Measurements from ENCODE around the gene ENKD1.

The ENKD1 gene

GRCh38 chr16:67655363-67655762 is 11.2 kb downstream of the ENKD1 start:
- Histone ChIP-seq H3K9me3 (ENCODE audit: control insufficient read depth, low read length) (no peaks in the 10 kb centered on the region), H3K27ac (ENCODE audit: low read depth, low read length, severe bottlenecking) (no peak overlapping the region), H3K36me3 (ENCODE audit: control insufficient read depth, insufficient read depth, low read length) (peaks cover 14% of the 10 kb centered on the region), H3K4me1 (ENCODE audit: control insufficient read depth, insufficient read depth, low read length, poor library complexity, severe bottlenecking) (no peaks in the 10 kb centered on the region), H3K4me3 (ENCODE audit: extremely low read depth, insufficient read depth, low read length, poor library complexity, severe bottlenecking) (no peak overlapping the region)
- WGBS, 2 experiments (ENCODE audit: insufficient coverage in 2 of 2) = 85 to 90% methylated on average over 4 of the region's 4 CpGs

- Histone ChIP-seq H3K4me1 (ENCODE audit: control insufficient read depth, insufficient read depth, low read length, poor library complexity, severe bottlenecking) (no peaks in the 10 kb centered on the region), H3K27ac (ENCODE audit: low read depth, low read length, severe bottlenecking) (no peak overlapping the region), H3K36me3 (ENCODE audit: control insufficient read depth, insufficient read depth, low read length) (peaks cover 14% of the 10 kb centered on the region), H3K4me3 (ENCODE audit: extremely low read depth, insufficient read depth, low read length, poor library complexity, severe bottlenecking) (no peak overlapping the region), H3K9me3 (ENCODE audit: control insufficient read depth, low read length) (no peaks in the 10 kb centered on the region)
- WGBS, 2 experiments (ENCODE audit: insufficient coverage in 2 of 2) = 91 to 93% methylated on average over 28 to 30 of the region's 30 CpGs
Measured at GRCh38 chr16:67654403-67654911, 12.1 kb downstream of the ENKD1 start.

DNA sequence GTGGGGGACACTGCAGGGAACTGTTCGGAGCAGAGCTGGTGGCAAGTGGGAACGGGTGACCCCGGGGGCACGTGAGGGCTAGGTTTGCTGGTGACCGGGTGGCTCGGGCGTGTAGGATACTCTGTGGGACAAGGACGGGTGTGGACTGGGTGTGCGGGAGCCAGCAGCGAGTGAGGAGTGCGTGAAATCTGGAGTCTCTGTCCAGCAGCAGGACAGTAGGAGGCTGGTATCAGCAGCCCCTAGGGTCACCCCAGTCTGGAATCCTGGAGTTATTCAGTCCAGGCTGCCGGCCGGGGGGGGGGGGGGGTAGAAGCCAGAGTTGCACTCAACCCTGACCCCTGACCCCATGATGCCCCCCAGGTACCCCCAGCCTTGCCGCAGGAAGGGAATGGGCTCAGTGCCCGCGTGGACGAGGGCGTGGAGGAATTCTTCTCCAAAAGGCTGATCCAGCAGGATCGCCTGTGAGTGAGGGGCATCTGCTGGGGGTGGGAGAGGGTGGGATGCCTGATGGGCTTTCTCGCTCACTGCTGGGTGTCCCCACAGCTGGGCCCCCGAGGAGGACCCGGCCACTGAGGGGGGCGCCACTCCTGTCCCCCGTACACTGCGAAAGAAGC is 12.7 kb downstream of the ENKD1 start:
- WGBS, 2 experiments (ENCODE audit: insufficient coverage in 2 of 2) = 42 to 54% methylated on average over 11 to 18 of the region's 25 CpGs
- H3K4me1 ChIP-seq (ENCODE audit: control insufficient read depth, insufficient read depth, low read length, poor library complexity, severe bottlenecking) = no peaks in the 10 kb centered on the region
- H3K36me3 ChIP-seq (ENCODE audit: control insufficient read depth, insufficient read depth, low read length) = peaks cover 12% of the 10 kb centered on the region
- no peaks in the 10 kb centered on the region for H3K9me3 ChIP-seq (ENCODE audit: control insufficient read depth, low read length)
- H3K4me3 ChIP-seq (ENCODE audit: extremely low read depth, insufficient read depth, low read length, poor library complexity, severe bottlenecking) = peak overlapping the region; percentile 52
- H3K27ac ChIP-seq (ENCODE audit: low read depth, low read length, severe bottlenecking) = no peak overlapping the region

DNA sequence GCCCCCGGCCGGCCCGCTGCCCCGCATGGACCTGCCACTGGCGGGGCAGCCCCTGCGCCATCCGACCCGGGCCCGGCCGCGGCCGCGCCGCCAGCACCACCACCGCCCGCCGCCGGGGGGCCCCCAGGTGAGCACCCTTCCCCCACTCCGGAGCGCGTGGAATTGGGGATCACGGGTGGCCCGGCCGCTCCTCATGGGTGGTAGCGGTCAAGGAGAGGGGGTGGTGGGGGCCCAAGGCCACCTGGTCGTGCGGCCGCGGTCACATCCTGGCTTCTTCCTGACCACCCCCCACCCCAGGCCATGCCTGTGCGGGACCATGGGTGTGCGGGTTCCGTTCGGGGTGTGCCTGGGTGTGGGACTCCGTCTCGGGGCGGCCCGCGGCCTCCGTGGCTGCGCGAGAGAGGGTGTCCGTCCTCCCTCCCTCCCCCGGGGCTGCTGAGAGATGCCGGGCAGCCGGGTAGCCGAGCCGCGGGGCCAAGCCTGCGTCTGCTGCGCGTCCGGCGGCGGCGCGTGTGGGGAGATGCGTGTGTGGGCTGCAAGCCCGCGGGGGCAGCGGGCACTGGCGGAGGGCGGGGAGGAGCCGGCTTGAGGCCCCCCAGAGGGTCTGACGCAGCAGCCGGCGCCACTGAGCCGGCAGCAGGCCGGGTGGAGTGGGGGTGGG is 13.3 kb downstream of the ENKD1 start:
- Histone ChIP-seq H3K27ac (ENCODE audit: low read depth, low read length, severe bottlenecking) (no peak overlapping the region), H3K4me3 (ENCODE audit: extremely low read depth, insufficient read depth, low read length, poor library complexity, severe bottlenecking) (peak overlapping the region; percentile 52), H3K9me3 (ENCODE audit: control insufficient read depth, low read length) (no peaks in the 10 kb centered on the region), H3K4me1 (ENCODE audit: control insufficient read depth, insufficient read depth, low read length, poor library complexity, severe bottlenecking) (no peaks in the 10 kb centered on the region), H3K36me3 (ENCODE audit: control insufficient read depth, insufficient read depth, low read length) (peaks cover 6% of the 10 kb centered on the region)
- WGBS, 2 experiments (ENCODE audit: insufficient coverage in 2 of 2) = 0 to 1% methylated on average over 48 to 60 of the region's 68 CpGs

- Histone ChIP-seq H3K4me1 (ENCODE audit: control insufficient read depth, insufficient read depth, low read length, poor library complexity, severe bottlenecking) (no peaks in the 10 kb centered on the region), H3K36me3 (ENCODE audit: control insufficient read depth, insufficient read depth, low read length) (peaks cover 2% of the 10 kb centered on the region), H3K4me3 (ENCODE audit: extremely low read depth, insufficient read depth, low read length, poor library complexity, severe bottlenecking) (peak overlapping the region; percentile 52), H3K9me3 (ENCODE audit: control insufficient read depth, low read length) (no peaks in the 10 kb centered on the region), H3K27ac (ENCODE audit: low read depth, low read length, severe bottlenecking) (no peak overlapping the region)
- WGBS, 2 experiments (ENCODE audit: insufficient coverage in 2 of 2) = 3% methylated on average over 34 to 46 of the region's 59 CpGs
Measured at GRCh38 chr16:67652578-67653127, 13.9 kb downstream of the ENKD1 start.

DNA sequence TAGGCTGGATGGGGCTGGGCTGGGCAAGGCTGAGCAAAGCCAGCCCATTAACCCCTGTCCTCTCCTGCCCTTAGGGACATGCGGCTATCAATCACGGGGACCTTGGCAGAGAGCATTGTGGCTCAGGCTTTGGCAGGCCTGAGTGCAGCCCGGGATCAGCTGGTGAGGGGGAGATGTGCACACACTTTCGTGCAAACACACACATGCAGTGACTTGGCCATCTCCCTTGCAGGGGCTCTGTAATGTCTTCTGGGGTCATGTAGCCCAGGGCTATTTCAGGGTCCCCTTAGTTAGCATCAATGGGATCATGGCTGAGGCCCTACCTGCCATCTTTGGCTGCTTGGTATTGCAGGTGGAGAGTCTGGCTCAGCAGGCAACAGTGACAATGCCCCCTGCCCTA is 14.7 kb downstream of the ENKD1 start:
- Histone ChIP-seq H3K27ac (ENCODE audit: low read depth, low read length, severe bottlenecking) (no peak overlapping the region), H3K9me3 (ENCODE audit: control insufficient read depth, low read length) (no peaks in the 10 kb centered on the region), H3K36me3 (ENCODE audit: control insufficient read depth, insufficient read depth, low read length) (no peaks in the 10 kb centered on the region), H3K4me3 (ENCODE audit: extremely low read depth, insufficient read depth, low read length, poor library complexity, severe bottlenecking) (no peak overlapping the region), H3K4me1 (ENCODE audit: control insufficient read depth, insufficient read depth, low read length, poor library complexity, severe bottlenecking) (no peaks in the 10 kb centered on the region)
- 85 to 96% methylated on average over 4 of the region's 4 CpGs for WGBS, 2 experiments (ENCODE audit: insufficient coverage in 2 of 2)

GRCh38 chr16:67651039-67651438 is 15.5 kb downstream of the ENKD1 start:
- 81 to 94% methylated on average over 5 to 7 of the region's 7 CpGs for WGBS, 2 experiments (ENCODE audit: insufficient coverage in 2 of 2)
- no peaks in the 10 kb centered on the region for H3K9me3 ChIP-seq (ENCODE audit: control insufficient read depth, low read length)
- no peak overlapping the region for H3K27ac ChIP-seq (ENCODE audit: low read depth, low read length, severe bottlenecking)
- no peaks in the 10 kb centered on the region for H3K4me1 ChIP-seq (ENCODE audit: control insufficient read depth, insufficient read depth, low read length, poor library complexity, severe bottlenecking)
- no peak overlapping the region for H3K4me3 ChIP-seq (ENCODE audit: extremely low read depth, insufficient read depth, low read length, poor library complexity, severe bottlenecking)
- H3K36me3 ChIP-seq (ENCODE audit: control insufficient read depth, insufficient read depth, low read length) = no peaks in the 10 kb centered on the region

DNA sequence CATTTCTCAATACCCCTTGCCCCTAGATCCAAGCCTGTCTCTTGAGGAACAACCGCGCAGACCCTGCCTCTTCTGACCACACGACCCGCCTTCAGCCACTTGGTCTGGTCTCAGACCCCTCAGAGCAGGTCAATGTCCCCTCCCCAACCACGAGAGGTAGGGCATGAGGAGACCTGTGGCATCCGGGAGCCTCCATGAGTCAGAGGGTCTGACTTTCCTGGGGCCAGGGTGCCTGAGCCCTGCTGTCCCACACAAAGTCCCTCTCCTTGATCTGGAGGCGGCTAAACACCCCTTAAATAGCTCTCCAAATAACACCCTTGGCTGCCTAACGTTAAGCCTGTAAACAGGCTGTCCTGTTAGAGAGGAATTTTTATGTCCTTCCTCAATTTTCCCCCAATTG is 16.5 kb downstream of the ENKD1 start:
- 88 to 91% methylated on average over 7 of the region's 8 CpGs for WGBS, 2 experiments (ENCODE audit: insufficient coverage in 2 of 2)
- Histone ChIP-seq H3K9me3 (ENCODE audit: control insufficient read depth, low read length) (no peaks in the 10 kb centered on the region), H3K27ac (ENCODE audit: low read depth, low read length, severe bottlenecking) (no peak overlapping the region), H3K4me1 (ENCODE audit: control insufficient read depth, insufficient read depth, low read length, poor library complexity, severe bottlenecking) (no peaks in the 10 kb centered on the region), H3K36me3 (ENCODE audit: control insufficient read depth, insufficient read depth, low read length) (no peaks in the 10 kb centered on the region), H3K4me3 (ENCODE audit: extremely low read depth, insufficient read depth, low read length, poor library complexity, severe bottlenecking) (no peak overlapping the region)

- no peaks in the 10 kb centered on the region for H3K4me1 ChIP-seq (ENCODE audit: control insufficient read depth, insufficient read depth, low read length, poor library complexity, severe bottlenecking)
- H3K4me3 ChIP-seq (ENCODE audit: extremely low read depth, insufficient read depth, low read length, poor library complexity, severe bottlenecking) = no peak overlapping the region
- no peaks in the 10 kb centered on the region for H3K36me3 ChIP-seq (ENCODE audit: control insufficient read depth, insufficient read depth, low read length)
- no peaks in the 10 kb centered on the region for H3K9me3 ChIP-seq (ENCODE audit: control insufficient read depth, low read length)
- no peak overlapping the region for H3K27ac ChIP-seq (ENCODE audit: low read depth, low read length, severe bottlenecking)
- 74 to 76% methylated on average over 30 to 31 of the region's 34 CpGs for WGBS, 2 experiments (ENCODE audit: insufficient coverage in 2 of 2)
Measured at GRCh38 chr16:67649494-67649931, 17.0 kb downstream of the ENKD1 start.

DNA sequence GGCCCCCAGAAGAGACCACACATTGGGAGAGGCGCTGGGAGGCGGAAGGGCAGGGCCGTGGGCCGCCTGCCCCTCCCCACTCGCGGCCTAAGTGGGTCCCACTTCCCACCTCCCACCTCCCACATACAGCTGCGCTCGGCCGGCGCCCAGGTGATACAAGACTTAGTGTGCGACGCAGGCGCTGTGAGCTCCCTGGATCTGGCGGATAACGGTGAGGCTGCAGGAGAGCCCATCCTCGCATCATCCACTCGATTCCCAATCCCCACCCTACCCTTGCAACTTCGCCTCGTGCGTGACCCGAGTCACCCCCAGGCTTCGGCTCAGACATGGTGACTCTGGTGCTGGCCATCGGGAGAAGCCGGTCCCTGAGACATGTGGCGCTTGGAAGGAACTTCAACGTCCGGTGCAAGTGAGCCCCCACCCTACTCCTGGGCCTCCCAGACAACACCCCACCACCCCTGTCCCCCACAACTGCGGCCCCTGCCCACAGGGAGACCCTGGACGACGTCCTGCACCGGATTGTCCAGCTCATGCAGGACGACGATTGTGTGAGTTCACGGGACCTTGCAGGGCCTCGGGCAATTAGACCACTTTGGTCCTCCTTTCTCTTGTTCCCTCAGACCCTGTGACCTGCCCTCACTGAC is 17.7 kb downstream of the ENKD1 start:
- H3K4me1 ChIP-seq (ENCODE audit: control insufficient read depth, insufficient read depth, low read length, poor library complexity, severe bottlenecking) = no peaks in the 10 kb centered on the region
- H3K4me3 ChIP-seq (ENCODE audit: extremely low read depth, insufficient read depth, low read length, poor library complexity, severe bottlenecking) = no peak overlapping the region
- no peaks in the 10 kb centered on the region for H3K36me3 ChIP-seq (ENCODE audit: control insufficient read depth, insufficient read depth, low read length)
- no peak overlapping the region for H3K27ac ChIP-seq (ENCODE audit: low read depth, low read length, severe bottlenecking)
- WGBS, 2 experiments (ENCODE audit: insufficient coverage in 2 of 2) = 95 to 96% methylated on average over 27 to 35 of the region's 35 CpGs
- H3K9me3 ChIP-seq (ENCODE audit: control insufficient read depth, low read length) = no peaks in the 10 kb centered on the region
